T-helper 2 cell treated with Interferon-gamma antibody and Interleukin-4, amounts not matched to agents 5 μg/mL and 100 μg/mL, for 36 hours (primary cell): ENCODE results near the gene SLIRP.
A peak's percentile ranks its signal among the peaks of the same experiment; 100 is the strongest.
"Not testable (repeated sequence)": the region's sequence is repeated elsewhere in the genome, so short reads cannot be mapped to it uniquely, and the experiment has no call there.

Source experiments
- DNase-seq: peaks from one replicate; pipeline ENCODE4 v3.0.0; 2021; ENCODE audit warnings: low spot score
- H3K27ac Mint-ChIP-seq: one replicate; pipeline ENCODE4 v1.8.0; 2021; ENCODE audit warnings: mild to moderate bottlenecking, mixed read lengths
- H3K27me3 Mint-ChIP-seq: one replicate; pipeline ENCODE4 v1.8.0; 2021; ENCODE audit warnings: low read depth, mixed read lengths
- H3K36me3 Mint-ChIP-seq: one replicate; pipeline ENCODE4 v1.8.0; 2021; ENCODE audit warnings: low read depth, mixed read lengths
- H3K4me1 Mint-ChIP-seq: one replicate; pipeline ENCODE4 v1.8.0; 2021; ENCODE audit warnings: low read depth, mixed read lengths
- H3K4me3 Mint-ChIP-seq: one replicate; pipeline ENCODE4 v1.8.0; 2022; ENCODE audit warnings: mild to moderate bottlenecking, moderate library complexity, mixed read lengths
- H3K9me3 Mint-ChIP-seq: one replicate; pipeline ENCODE4 v1.8.0; 2021; ENCODE audit warnings: mixed read lengths

SLIRP gene

GRCh38 chr14:77710364-77710763 is 2.5 kb downstream of the SLIRP start:
- peaks cover 34% of the 10 kb centered on the region for H3K4me1 Mint-ChIP-seq
- H3K27ac Mint-ChIP-seq, result no peak overlapping the region
- peaks cover 31% of the 10 kb centered on the region for H3K36me3 Mint-ChIP-seq
- H3K9me3 Mint-ChIP-seq, result no peaks in the 10 kb centered on the region
- no peaks in the 10 kb centered on the region for H3K27me3 Mint-ChIP-seq
- peak overlapping the region; percentile 2 for H3K4me3 Mint-ChIP-seq
- no peak for DNase-seq

GRCh38 chr14:77714926-77715325 is 7.0 kb downstream of the SLIRP start:
- DNase-seq, result no peak
- Mint-ChIP-seq H3K36me3 (peaks cover 45% of the 10 kb centered on the region), H3K27ac (no peak overlapping the region), H3K27me3 (no peaks in the 10 kb centered on the region), H3K9me3 (no peaks in the 10 kb centered on the region), H3K4me3 (no peak overlapping the region), H3K4me1 (peaks cover 12% of the 10 kb centered on the region)

- Mint-ChIP-seq H3K27me3 (no peaks in the 10 kb centered on the region), H3K4me1 (peaks cover 5% of the 10 kb centered on the region), H3K27ac (no peak overlapping the region), H3K9me3 (no peaks in the 10 kb centered on the region), H3K36me3 (peaks cover 57% of the 10 kb centered on the region), H3K4me3 (no peak overlapping the region)
- DNase-seq, result no peak
Measured at GRCh38 chr14:77717608-77718305, 9.9 kb downstream of the SLIRP start.

GRCh38 chr14:77721437-77721836 is 13.5 kb downstream of the SLIRP start:
- H3K36me3 Mint-ChIP-seq, result peaks cover 65% of the 10 kb centered on the region

GRCh38 chr14:77722301-77722700 is 14.4 kb downstream of the SLIRP start:
- H3K4me3 Mint-ChIP-seq, result no peak overlapping the region
- no peaks in the 10 kb centered on the region for H3K27me3 Mint-ChIP-seq
- peaks cover 63% of the 10 kb centered on the region for H3K36me3 Mint-ChIP-seq
- H3K4me1 Mint-ChIP-seq, result peaks cover 2% of the 10 kb centered on the region
- H3K9me3 Mint-ChIP-seq, result no peaks in the 10 kb centered on the region
- H3K27ac Mint-ChIP-seq, result no peak overlapping the region
- no peak for DNase-seq

More at GRCh38 chr14:77721437-77721836, 13.5 kb downstream of the SLIRP start:
- Mint-ChIP-seq H3K9me3 (no peaks in the 10 kb centered on the region), H3K4me1 (peaks cover 2% of the 10 kb centered on the region), H3K27ac (no peak overlapping the region), H3K4me3 (no peak overlapping the region), H3K27me3 (no peaks in the 10 kb centered on the region)
- DNase-seq, result no peak

GRCh38 chr14:77730976-77731497 is 23.1 kb downstream of the SLIRP start:
- Mint-ChIP-seq H3K4me1 (no peaks in the 10 kb centered on the region), H3K4me3 (no peak overlapping the region), H3K9me3 (no peaks in the 10 kb centered on the region), H3K36me3 (peaks cover 58% of the 10 kb centered on the region), H3K27ac (no peak overlapping the region), H3K27me3 (no peaks in the 10 kb centered on the region)
- DNase-seq, result no peak

GRCh38 chr14:77738559-77739250 is 30.8 kb downstream of the SLIRP start:
- Mint-ChIP-seq H3K9me3 (no peaks in the 10 kb centered on the region), H3K36me3 (peaks cover 49% of the 10 kb centered on the region), H3K4me1 (peaks cover 8% of the 10 kb centered on the region), H3K27ac (no peak overlapping the region), H3K27me3 (no peaks in the 10 kb centered on the region), H3K4me3 (no peak overlapping the region)
- DNase-seq, result no peak

GRCh38 chr14:77741438-77741837 is 33.5 kb downstream of the SLIRP start:
- Mint-ChIP-seq H3K36me3 (peaks cover 40% of the 10 kb centered on the region), H3K4me3 (no peak overlapping the region), H3K9me3 (no peaks in the 10 kb centered on the region), H3K4me1 (peaks cover 8% of the 10 kb centered on the region), H3K27me3 (no peaks in the 10 kb centered on the region), H3K27ac (no peak overlapping the region)
- no peak for DNase-seq

GRCh38 chr14:77746064-77746702 is 38.3 kb downstream of the SLIRP start:
- H3K27ac Mint-ChIP-seq, result no peak overlapping the region
- H3K36me3 Mint-ChIP-seq, result peaks cover 47% of the 10 kb centered on the region
- no peak for DNase-seq
- peaks cover 6% of the 10 kb centered on the region for H3K4me1 Mint-ChIP-seq
- no peak overlapping the region for H3K4me3 Mint-ChIP-seq
- H3K9me3 Mint-ChIP-seq, result no peaks in the 10 kb centered on the region
- H3K27me3 Mint-ChIP-seq, result no peaks in the 10 kb centered on the region

GRCh38 chr14:77747425-77747824 is 39.5 kb downstream of the SLIRP start:
- not testable (repeated sequence) for H3K4me3 Mint-ChIP-seq, H3K27ac Mint-ChIP-seq, H3K9me3 Mint-ChIP-seq, H3K4me1 Mint-ChIP-seq, H3K27me3 Mint-ChIP-seq, DNase-seq
- H3K36me3 Mint-ChIP-seq, result peaks cover 44% of the 10 kb centered on the region

- Mint-ChIP-seq H3K9me3 (no peaks in the 10 kb centered on the region), H3K4me3 (no peak overlapping the region), H3K36me3 (peaks cover 53% of the 10 kb centered on the region), H3K27me3 (no peaks in the 10 kb centered on the region), H3K4me1 (peaks cover 5% of the 10 kb centered on the region), H3K27ac (no peak overlapping the region)
- no peak for DNase-seq
Measured at GRCh38 chr14:77752266-77752665, 44.4 kb downstream of the SLIRP start.

GRCh38 chr14:77752799-77753516 is 45.1 kb downstream of the SLIRP start:
- peaks cover 56% of the 10 kb centered on the region for H3K36me3 Mint-ChIP-seq
- H3K27ac Mint-ChIP-seq, result peak overlapping the region; percentile 1
- H3K4me1 Mint-ChIP-seq, result peaks cover 10% of the 10 kb centered on the region
- H3K9me3 Mint-ChIP-seq, result no peaks in the 10 kb centered on the region
- DNase-seq, result no peak
- H3K27me3 Mint-ChIP-seq, result no peaks in the 10 kb centered on the region
- no peak overlapping the region for H3K4me3 Mint-ChIP-seq

- H3K27me3 Mint-ChIP-seq, result peaks cover 2% of the 10 kb centered on the region
- H3K27ac Mint-ChIP-seq, result peak within 1 kb of the TSS; percentile 97
- peaks cover 33% of the 10 kb centered on the region for H3K4me1 Mint-ChIP-seq
- H3K9me3 Mint-ChIP-seq, result no peaks in the 10 kb centered on the region
- H3K36me3 Mint-ChIP-seq, result peaks cover 21% of the 10 kb centered on the region
- peak within 1 kb of the TSS; percentile 97 for H3K4me3 Mint-ChIP-seq
- peak; percentile 91 for DNase-seq
Measured at GRCh38 chr14:77760381-77761204, 52.7 kb downstream of the SLIRP start, which contains the start of gene SNW1. SNW1 (minus strand) TSS chr14:77761156; CDS start chr14:77761127, 29 bp downstream.
